Ammon's horn (tissue), 1 donor: ENCODE measurements around the gene PTPRN2.
"Not testable (repeated sequence)": the region's sequence is repeated elsewhere in the genome, so short reads cannot be mapped to it uniquely, and the experiment has no call there.

Experiments
- DNase-seq: peaks from one replicate; pipeline ENCODE4 v3.0.0-alpha.2; 2016; ENCODE audit warnings: low spot score

The PTPRN2 gene

GRCh38 chr7:158550886-158551452 is 36.7 kb downstream of the PTPRN2 start:
- no peak for DNase-seq

DNA sequence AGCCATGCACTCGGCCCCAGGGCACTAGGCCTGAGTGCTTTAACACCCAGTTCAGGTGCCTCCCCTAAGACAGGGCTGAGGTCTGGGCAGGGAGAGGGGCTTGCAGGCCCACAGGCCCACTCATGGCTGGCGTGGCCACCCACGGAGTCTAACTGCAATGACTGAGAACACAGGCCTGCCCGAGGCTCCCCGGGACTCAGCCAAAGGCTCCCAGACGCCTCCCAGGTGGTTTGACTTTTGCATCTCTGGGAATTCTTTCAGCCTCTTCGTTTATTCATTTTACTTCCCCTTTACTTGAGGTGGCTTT is 37.3 kb downstream of the PTPRN2 start:
- no peak for DNase-seq

GRCh38 chr7:158549616-158550393 is 37.8 kb downstream of the PTPRN2 start:
- peak; percentile 76 for DNase-seq

- DNase-seq = no peak
Measured at GRCh38 chr7:158549176-158549615, 38.4 kb downstream of the PTPRN2 start.

- no peak for DNase-seq
Measured at GRCh38 chr7:158548726-158549125, 38.9 kb downstream of the PTPRN2 start.

GRCh38 chr7:158547817-158548216 is 39.8 kb downstream of the PTPRN2 start:
- DNase-seq = no peak

- DNase-seq = no peak
Measured at GRCh38 chr7:158546626-158547025, 41.0 kb downstream of the PTPRN2 start.

GRCh38 chr7:158546214-158546613 is 41.4 kb downstream of the PTPRN2 start:
- no peak for DNase-seq

DNA sequence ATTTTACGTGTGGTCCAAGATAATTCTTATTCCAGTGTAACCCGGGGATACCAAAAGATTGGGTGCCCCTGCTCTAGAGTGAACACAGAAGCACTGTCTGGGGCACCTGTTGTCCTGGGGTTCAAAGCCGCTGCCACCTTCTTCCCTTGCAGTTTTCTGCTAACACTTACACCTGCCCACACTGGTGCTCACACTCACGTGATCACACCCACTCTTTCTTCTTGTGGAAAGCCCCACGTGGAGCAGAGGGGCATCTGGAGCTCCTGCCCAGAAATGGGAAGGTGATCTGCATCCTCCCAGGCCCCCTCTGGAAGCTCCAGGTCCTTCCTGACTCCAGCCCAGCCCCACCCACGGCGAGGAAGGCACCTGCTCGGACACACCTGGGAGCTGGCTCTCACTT is 42.9 kb downstream of the PTPRN2 start:
- DNase-seq = no peak

GRCh38 chr7:158543840-158544239 is 43.8 kb downstream of the PTPRN2 start:
- no peak for DNase-seq

- no peak for DNase-seq
Measured at GRCh38 chr7:158542651-158543566, 44.7 kb downstream of the PTPRN2 start.

DNA sequence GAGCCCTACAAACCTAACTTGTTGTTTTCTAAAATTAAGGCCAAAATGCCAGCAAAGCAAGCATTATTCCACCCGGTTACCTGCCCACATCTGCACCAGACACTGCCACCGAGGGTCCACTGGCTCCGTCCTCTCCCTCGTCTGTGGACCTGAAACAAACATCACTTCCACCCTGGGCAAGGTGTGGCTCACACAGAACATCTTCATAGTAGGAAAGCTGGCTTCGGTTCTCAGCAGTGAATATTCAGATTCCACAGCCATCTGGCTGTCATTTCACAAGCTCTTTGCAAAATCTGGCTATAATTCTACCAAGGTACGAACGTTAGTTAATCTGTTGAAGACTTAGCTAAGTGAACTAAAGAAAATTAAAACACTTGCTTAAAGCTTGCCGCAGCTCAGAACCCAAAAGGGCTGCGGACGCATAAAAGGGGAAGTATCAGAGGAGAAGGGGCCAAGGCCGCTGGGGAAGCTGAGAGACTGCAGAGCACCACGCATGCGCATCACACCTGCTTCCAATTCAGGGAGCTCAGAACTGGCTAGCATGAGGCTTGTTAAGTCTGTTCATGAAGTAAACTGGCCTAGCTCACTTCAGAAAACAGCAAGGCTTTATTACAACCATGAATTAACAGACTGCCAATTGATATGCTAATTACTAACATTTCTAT is 46.1 kb downstream of the PTPRN2 start:
- DNase-seq = peak; percentile 73

GRCh38 chr7:158539711-158540146 is 47.9 kb downstream of the PTPRN2 start:
- DNase-seq = no peak

DNA sequence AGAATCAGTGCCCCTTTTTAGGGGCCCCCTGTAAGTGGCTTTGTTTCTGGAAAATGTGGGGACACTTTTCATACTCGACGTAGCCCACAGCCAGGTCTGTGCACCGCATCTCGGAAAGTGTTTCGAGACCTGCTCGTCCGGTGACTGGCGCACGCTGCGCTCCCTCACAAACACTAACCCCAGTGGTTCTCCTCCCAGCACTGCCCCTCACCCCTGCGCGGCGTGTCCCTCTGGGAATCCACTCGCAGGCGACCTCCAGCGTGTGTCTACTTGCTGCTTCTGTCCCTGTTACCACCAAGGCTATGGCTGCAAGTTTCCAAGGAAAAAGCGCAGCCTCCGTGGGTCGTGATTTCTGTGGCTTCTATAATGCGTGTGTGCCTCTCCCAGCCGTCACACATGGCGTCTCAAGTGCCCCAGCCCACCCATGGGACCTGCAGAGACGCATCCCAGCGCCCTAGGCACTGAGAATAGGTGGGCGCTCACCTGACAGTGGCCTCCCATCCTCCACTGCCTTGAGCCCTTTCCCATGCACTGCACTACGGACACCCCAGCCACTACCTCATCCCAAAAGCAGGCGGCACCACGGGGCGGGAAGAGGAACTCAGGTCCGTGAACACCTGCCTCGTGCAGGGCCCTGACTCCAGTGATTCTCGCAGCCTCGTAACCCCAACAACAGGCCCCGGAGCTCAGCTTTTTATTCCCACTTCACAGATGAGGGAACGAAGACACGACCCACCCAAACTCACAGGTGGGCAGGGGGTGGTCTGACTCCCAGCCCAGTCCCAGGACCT is 49.3 kb downstream of the PTPRN2 start:
- DNase-seq = no peak

GRCh38 chr7:158537516-158537882 is 50.1 kb downstream of the PTPRN2 start:
- DNase-seq = no peak

DNA sequence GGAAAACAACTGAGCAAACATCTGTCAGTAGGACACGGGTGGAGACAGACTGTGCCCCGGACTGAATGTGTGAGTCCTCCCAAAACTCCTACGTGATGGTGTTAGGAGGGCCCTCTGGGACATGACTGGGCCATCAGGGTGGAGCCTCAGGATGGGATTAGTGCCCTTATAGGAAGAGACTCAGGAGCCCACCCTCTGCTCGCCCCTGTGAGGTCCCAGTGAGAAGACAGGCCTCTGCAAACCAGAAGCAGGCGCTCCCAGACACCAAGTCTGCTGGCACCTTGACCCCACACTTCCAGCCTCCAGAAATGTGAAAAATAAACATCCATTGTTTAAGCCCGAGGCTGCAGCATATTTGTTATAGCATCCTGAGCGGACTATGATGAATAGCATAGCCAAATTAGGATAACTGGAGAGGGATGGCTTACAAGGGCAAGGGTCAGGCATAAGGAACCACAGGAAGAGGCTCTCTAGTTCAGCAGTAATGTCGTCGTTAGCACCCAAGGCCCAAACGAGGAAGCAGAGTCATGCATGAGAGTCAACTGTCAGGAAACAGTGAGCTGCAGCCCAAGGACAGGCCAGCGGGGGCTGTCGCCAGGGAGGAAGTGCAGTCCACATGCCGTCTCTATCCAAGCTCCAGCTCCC is 50.6 kb downstream of the PTPRN2 start:
- DNase-seq = no peak

DNA sequence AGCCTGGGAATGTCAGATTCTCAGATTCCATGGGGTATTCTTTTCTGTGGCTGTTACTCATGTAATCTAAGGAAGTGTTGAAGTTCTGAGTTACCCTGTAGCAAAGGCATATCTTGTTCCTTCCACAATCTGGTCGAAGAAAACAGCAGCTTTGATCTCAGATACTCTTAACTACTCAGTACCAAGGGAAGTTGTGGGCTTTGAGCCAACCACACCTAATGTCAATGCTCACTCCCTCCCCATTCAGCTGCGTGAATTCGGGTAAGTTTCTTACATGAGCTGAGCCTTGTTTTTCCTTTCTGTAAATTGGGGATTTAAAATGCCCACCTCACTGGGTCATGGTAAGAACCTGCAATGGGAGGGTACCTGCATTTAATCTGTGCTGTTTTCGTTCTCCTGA is 52.5 kb downstream of the PTPRN2 start:
- DNase-seq = no peak

DNA sequence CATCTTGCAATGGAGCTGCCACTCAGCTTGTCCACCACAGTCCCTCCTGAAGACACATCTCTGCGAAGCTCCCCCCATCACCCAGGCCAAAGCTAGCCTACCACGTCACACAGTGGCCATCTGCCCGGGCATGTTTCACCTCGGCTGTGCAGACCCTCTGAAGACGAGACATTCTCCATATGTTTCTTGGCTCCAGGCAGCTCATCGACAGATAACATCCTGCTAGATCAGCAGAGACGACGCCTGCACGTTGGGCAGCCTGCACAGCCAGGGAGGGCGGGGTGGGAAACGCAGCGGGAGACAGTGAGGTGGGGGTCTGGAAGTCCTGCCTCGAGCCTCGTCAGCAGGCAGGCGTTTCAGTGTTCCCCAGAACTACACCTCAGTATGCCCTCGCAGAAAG is 53.0 kb downstream of the PTPRN2 start:
- no peak for DNase-seq

GRCh38 chr7:158534134-158534515 is 53.5 kb downstream of the PTPRN2 start:
- DNase-seq = not testable (repeated sequence)

GRCh38 chr7:158533386-158534133 is 54.1 kb downstream of the PTPRN2 start:
- no peak for DNase-seq
